Endothelial cell of umbilical vein (primary cell): Measurements from ENCODE around the gene ACAD9. TPM values are rescaled to one million over a fixed set of nuclear protein-coding genes. Genes with fewer than 3 reads are reported as not detected.

Experiments
- BruUV-seq: library from RNA; stranded (reverse); fragments of 400-500 nt; replicated peaks from 2 replicates; lab custom pipeline; 2021; lab: Mats Ljungman, UMichigan
- CTCF ChIA-PET: fragments of 300-600, 350-600 bp; sonication (Branson Sonifier 250); formaldehyde crosslinking; loops from one replicate; lab custom pipeline; 2021; ENCODE audit warnings: antibody characterized with exemption, inconsistent platforms; lab: Charles Lee
- POLR2A ChIA-PET: fragments of 300-600, 350-600 bp; sonication (Branson Sonifier 250); formaldehyde crosslinking; loops from one replicate; lab custom pipeline; 2021; ENCODE audit warnings: antibody characterized with exemption, inconsistent platforms; lab: Charles Lee
- DNase-seq: peaks from one replicate; pipeline ENCODE4 v3.0.0-alpha.2; 2011; ENCODE audit warnings: low read depth, low spot score
- FAIRE-seq: peaks from 2 replicates; lab custom pipeline; 2011; peaks lifted over from hg19 to GRCh38; lab: Jason Lieb, UNC
- H2AFZ ChIP-seq: 2 replicates; pipeline ENCODE4 v1.6.0; 2012; ENCODE audit warnings: low read depth, low read length, control low read depth, inconsistent platforms
- H3K27ac ChIP-seq: 2 replicates; pipeline ENCODE4 v1.5.1; 2011; ENCODE audit warnings: low read depth, mild to moderate bottlenecking, control low read depth, low read length, moderate library complexity; ENCODE audit not compliant: insufficient read depth
- H3K27me3 ChIP-seq, 2 experiments: 2 replicates each; pipeline versions ENCODE4 v1.6.0 to v1.6.1; 2011; ENCODE audit warnings: low read length in 2 of 2, mixed read lengths in 1 of 2; ENCODE audit not compliant: control insufficient read depth in 2 of 2, insufficient read depth in 2 of 2
- H3K36me3 ChIP-seq, 2 experiments: 2 replicates in 1 of 2; 3 replicates in 1 of 2; pipeline ENCODE4 v1.5.1; 2011; ENCODE audit warnings: low read length in 2 of 2, mild to moderate bottlenecking in 1 of 2, moderate library complexity in 1 of 2; ENCODE audit not compliant: control insufficient read depth in 2 of 2, insufficient read depth in 2 of 2; ENCODE audit errors: extremely low read depth in 1 of 2
- H3K4me1 ChIP-seq: 3 replicates; pipeline ENCODE4 v1.5.1; 2011; ENCODE audit warnings: mild to moderate bottlenecking, low read length; ENCODE audit not compliant: control insufficient read depth, insufficient read depth; ENCODE audit errors: extremely low read depth
- H3K4me2 ChIP-seq: 2 replicates; pipeline ENCODE4 v1.6.1; 2011; ENCODE audit warnings: low read length, control low read depth, mixed read lengths; ENCODE audit not compliant: insufficient read depth
- H3K4me3 ChIP-seq, 3 experiments: fragments of 200-600 bp in 1 of 3; sonication (generic), shearing (Covaris generic) in 1 of 3; replicated peaks in 1 of 3; 2 replicates each; pipeline ENCODE4 v1.5.1; 2011 to 2016; ENCODE audit warnings: control low read depth in 3 of 3, low read length in 3 of 3, mild to moderate bottlenecking in 2 of 3, inconsistent platforms in 1 of 3, low read depth in 1 of 3, moderate library complexity in 1 of 3; ENCODE audit not compliant: insufficient read depth in 1 of 3
- H3K79me2 ChIP-seq: 2 replicates; pipeline ENCODE4 v1.6.0; 2012; ENCODE audit warnings: low read length, inconsistent platforms; ENCODE audit not compliant: control insufficient read depth, insufficient read depth
- H3K9ac ChIP-seq: replicated peaks from 2 replicates; pipeline ENCODE3; 2011; ENCODE audit warnings: low read length, control low read depth; ENCODE audit not compliant: insufficient read depth; ENCODE audit errors: extremely low read depth
- H3K9me1 ChIP-seq: replicated peaks from 3 replicates; pipeline ENCODE4 v1.6.0; 2011; ENCODE audit warnings: mild to moderate bottlenecking, low read length; ENCODE audit not compliant: control insufficient read depth, insufficient read depth; ENCODE audit errors: extremely low read depth
- H3K9me3 ChIP-seq: replicated peaks from 2 replicates; pipeline ENCODE4 v1.5.1; 2012; ENCODE audit warnings: low read length, inconsistent platforms; ENCODE audit not compliant: control insufficient read depth, insufficient read depth
- H4K20me1 ChIP-seq: replicated peaks from 2 replicates; pipeline ENCODE3; 2011; ENCODE audit warnings: mild to moderate bottlenecking, low read length; ENCODE audit not compliant: control insufficient read depth, insufficient read depth; ENCODE audit errors: extremely low read depth
- EZH2 ChIP-seq: IDR thresholded peaks from 2 replicates; pipeline ENCODE4 v1.6.1; 2012; ENCODE audit warnings: borderline replicate concordance, low read depth, mild to moderate bottlenecking, moderate library complexity, low read length, inconsistent platforms; ENCODE audit not compliant: severe bottlenecking
- FOS ChIP-seq: IDR thresholded peaks from 2 replicates; pipeline ENCODE4 v1.6.1; 2011; ENCODE audit warnings: mild to moderate bottlenecking, low read length, moderate library complexity, borderline replicate concordance; ENCODE audit not compliant: insufficient read depth
- JUN ChIP-seq: IDR thresholded peaks from 2 replicates; pipeline ENCODE4 v1.6.1; 2011; ENCODE audit warnings: borderline replicate concordance, low read depth; ENCODE audit not compliant: insufficient read length, insufficient read depth
- MAX ChIP-seq: IDR thresholded peaks from 2 replicates; pipeline ENCODE4 v1.6.1; 2011; ENCODE audit not compliant: insufficient read depth, insufficient read length
- MYC ChIP-seq: IDR thresholded peaks from one replicate; pipeline ENCODE4 v1.6.1; 2011; ENCODE audit warnings: mild to moderate bottlenecking, low read depth, low read length
- POLR2A ChIP-seq: IDR thresholded peaks from 2 replicates; pipeline ENCODE4 v1.6.1; 2012; ENCODE audit warnings: low read depth, mild to moderate bottlenecking, control low read depth, low read length
- dilution Hi-C: fragments of 300-500 bp; cut with MboI; formaldehyde crosslinking; loops from one replicate; pipeline ENCODE4 v1.15.0; 2019; ENCODE audit warnings: low sequenced_read_pairs; ENCODE audit not compliant: extremely low pct_ligation_motif_present
- intact Hi-C: fragments of 100-400 bp; cut with micrococcal nuclease; formaldehyde crosslinking; loops from one replicate; pipeline ENCODE4 v1.10.0; 2022
- polyA plus RNA-seq, 4 experiments: library from polyadenylated mRNA; depleted of rRNA in 3 of 4; stranded (reverse) in 3 of 4; unstranded in 1 of 4; fragments of >200 nt; gene quantifications; 2 replicates each; pipeline versions ENCODE4 v1.2.1 to v1.2.3, GENCODE V29; 2011 to 2012; ENCODE audit warnings: missing spikeins in 1 of 4
- total RNA-seq: library from RNA; stranded (reverse); gene quantifications from 2 replicates; pipeline ENCODE4 v1.2.3, GENCODE V29; 2021

Gene ACAD9
- total and polyA plus RNA-seq, 2 donors (not counting 3 experiments of a cell fraction or from before 2014, with no cell fraction given), result 58.6 to 65.8 TPM

DNA sequence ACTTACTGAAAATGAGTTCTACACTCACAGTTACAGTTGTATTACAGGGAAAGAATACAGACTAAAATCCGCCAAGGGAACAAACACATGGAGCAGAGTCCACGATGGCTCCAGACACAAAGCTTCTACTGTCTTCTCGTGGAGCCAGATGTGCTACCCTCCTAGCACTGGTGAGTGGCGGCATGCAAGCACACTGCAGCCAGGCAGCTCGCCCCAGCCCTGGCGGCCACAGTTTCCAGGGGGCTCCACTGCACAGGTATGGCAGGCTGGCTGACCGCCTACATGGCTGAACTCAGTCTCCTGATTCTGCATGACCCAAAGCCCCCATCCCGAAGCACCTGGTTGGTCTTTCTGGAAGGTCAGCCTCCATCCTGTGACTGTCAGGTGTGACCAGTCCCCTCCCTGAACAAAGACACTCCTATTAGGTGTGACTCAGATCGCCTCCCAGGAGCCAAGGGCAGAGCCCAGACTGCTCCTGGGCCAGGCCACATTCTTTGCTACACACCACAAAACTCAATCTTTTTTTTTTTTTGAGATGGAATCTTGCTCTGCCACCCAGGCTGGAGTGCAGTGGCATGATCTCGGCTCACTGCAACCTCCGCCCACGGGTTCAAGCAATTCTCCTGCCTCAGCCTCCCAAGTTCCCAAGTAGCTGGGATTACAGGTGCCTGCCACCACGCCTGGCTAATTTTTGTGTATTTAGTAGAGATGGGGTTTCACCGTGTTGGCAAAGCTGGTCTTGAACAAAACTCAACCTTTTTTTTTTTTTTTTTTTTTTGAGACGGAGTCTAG, 62.9 kb downstream of the ACAD9 start:
- Histone ChIP-seq H3K9me1 (no peaks in the 10 kb centered on the region), H3K9ac (no peak overlapping the region), H3K9me3 (no peaks in the 10 kb centered on the region), H2AFZ (no peak overlapping the region), H3K4me2 (no peak overlapping the region), H4K20me1 (no peaks in the 10 kb centered on the region), H3K79me2 (no peaks in the 10 kb centered on the region), H3K27ac (no peak overlapping the region), H3K36me3 (no peaks in the 10 kb centered on the region), H3K27me3 (peaks cover 0 to 3% of the 10 kb centered on the region in 2 experiments), H3K4me3 (no peak overlapping the region), H3K4me1 (no peaks in the 10 kb centered on the region)
- CTCF ChIA-PET, result interaction anchor here (0.6 to 1.2 kb wide), 2 partner anchors 27 to 57 kb away, joined by 4 read pairs; no protein-coding TSS in a partner anchor
- POLR2A ChIA-PET, result no interaction called here
- BruUV-seq, result no TSS peak
- no peak for DNase-seq
- FAIRE-seq, result no peak
- intact Hi-C loops, result no loop called here
- no peak for TF ChIP-seq FOS
- TF ChIP-seq JUN, result no peak
- no peak for TF ChIP-seq POLR2A
- TF ChIP-seq MYC, result no peak
- no peak for TF ChIP-seq MAX
- TF ChIP-seq EZH2, result no peak
- dilution Hi-C loops, result no loop called here
